ENCODE results near the gene GLT6D1.

Gene GLT6D1

DNA sequence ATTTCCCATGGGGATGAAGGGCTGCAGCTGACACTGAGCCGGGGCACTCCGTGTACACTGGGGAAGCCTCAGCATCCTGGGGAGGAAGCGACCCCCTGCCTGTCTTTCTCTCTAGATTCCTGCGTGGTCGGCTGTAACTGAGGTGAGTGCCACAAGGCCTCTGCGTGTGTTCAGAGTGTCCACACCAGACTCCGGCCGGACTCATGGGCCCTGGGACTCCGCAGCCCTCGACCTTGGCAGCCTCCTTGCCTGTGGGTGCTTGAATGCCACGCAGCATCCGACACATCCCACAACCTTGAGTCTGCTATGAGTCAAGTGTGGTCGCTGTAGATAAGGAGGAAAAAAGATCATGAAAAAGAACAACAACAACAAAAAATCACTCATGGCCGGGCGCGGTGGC, 54.4 kb downstream of the GLT6D1 start:
- DNase-seq (ENCODE audit: low read depth): no peak

DNA sequence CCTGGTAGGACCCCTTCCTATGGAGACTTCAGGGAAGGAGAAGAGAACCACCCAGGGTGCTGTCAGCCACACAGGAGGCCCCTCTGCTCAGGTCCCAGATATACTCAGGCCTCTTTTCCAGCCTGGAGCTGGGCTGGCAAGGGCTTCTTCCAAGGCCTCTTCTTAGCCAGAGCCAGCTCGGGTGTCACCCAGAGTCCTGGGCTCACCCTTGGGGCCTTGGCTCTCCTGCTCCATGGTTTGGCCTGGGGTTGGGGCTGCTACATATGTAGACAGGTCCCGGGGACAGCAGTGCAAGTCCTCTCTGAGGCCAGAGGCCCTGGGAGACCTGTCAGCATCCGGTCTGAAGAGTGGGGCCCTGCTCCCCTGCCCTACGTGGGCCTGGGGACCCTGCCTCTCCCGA, 55.0 kb downstream of the GLT6D1 start:
- no peak for DNase-seq (ENCODE audit: low read depth)

DNA sequence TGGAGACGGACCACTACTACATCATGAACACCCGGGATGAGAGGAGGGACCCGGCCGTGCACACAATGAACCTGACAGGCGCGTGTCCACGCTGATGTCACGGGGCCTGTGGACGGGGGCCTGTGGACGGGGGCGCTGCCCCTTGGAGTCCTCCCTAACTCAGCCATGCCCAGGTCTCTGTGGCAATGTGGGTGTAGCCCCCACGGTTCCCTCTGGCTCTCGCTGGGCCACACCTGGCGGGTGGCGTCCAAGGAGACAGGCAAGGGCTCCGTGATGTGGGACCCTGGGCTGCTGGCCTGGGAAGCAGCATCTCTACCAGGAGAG, 55.7 kb downstream of the GLT6D1 start:
- DNase-seq (ENCODE audit: low read depth): no peak

GRCh38 chr9:135582966-135583687, 56.2 kb downstream of the GLT6D1 start:
- DNase-seq (ENCODE audit: low read depth): no peak

GRCh38 chr9:135582541-135582940, 56.8 kb downstream of the GLT6D1 start:
- no peak for DNase-seq (ENCODE audit: low read depth)

DNA sequence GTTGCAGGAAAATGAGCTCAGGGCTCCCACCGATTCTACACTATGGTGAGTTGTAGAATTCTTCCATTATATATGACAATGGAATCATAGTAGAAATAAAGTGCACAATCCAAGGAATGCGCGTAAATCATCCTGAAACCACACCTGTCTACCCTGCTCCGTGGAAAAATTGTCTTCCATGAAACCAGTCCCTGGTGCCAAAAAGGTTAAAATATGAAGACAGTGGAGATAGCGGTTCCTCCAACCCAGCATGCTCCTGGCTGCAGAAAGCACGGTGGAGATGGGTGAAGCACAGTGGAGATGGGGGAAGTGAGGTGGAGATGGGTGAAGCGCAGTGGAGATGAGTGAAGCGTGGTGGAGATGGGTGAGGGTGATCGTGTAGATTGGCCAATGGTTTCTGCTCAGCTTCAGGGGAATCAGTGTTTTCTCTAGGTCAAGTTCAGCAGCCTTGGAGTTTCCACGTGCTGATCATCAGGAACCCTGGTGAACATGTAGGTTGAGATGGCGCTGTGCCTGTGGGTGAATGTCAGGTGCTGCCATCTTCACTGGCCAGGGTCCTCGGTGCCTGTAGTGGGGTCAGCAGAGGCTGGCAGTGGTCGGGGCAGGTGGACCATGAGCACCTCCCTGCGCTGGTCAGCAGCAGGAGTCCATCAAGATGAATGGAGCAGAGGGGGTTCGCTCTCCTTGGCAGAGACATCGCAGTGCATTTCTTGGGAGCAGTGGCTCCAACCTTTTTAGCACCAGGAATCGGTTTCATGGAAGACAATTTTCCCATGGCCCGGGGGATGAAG, 57.5 kb downstream of the GLT6D1 start:
- no peak for DNase-seq (ENCODE audit: low read depth)

DNA sequence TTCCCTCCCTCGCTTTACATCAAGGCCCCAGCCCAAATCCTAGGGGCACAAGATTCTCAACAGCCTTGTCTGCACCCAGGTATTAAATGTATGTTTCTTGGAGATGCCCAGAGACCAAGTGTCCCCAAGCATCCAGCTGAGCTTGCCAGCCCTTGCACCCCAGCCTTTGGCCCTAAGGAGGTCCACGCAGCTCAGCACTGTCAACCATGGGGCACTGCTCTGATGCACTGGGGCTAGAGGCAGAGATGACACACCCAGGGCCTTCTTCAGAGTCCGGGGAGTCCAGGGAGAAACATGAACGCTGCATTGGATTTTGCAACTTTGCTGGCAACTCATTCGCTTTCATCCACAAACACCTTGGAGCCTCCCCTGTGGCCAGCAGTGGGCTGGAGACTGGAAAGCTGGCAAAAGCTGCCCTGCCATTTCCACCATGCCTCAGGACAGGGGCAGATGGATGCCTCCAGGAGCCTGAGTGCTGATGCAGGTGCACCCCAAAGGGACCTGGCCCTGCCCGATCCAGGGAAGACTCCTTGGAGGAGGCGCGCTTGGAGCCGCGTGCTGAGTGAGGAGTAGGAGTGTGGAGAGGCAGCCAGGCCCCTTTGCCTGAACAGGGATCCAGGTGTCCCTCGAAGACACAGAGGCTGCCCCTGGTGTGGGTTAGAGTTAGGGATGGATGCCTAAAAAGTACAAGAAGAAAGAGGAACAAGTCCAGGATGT, 58.5 kb downstream of the GLT6D1 start:
- no peak for DNase-seq (ENCODE audit: low read depth)

DNA sequence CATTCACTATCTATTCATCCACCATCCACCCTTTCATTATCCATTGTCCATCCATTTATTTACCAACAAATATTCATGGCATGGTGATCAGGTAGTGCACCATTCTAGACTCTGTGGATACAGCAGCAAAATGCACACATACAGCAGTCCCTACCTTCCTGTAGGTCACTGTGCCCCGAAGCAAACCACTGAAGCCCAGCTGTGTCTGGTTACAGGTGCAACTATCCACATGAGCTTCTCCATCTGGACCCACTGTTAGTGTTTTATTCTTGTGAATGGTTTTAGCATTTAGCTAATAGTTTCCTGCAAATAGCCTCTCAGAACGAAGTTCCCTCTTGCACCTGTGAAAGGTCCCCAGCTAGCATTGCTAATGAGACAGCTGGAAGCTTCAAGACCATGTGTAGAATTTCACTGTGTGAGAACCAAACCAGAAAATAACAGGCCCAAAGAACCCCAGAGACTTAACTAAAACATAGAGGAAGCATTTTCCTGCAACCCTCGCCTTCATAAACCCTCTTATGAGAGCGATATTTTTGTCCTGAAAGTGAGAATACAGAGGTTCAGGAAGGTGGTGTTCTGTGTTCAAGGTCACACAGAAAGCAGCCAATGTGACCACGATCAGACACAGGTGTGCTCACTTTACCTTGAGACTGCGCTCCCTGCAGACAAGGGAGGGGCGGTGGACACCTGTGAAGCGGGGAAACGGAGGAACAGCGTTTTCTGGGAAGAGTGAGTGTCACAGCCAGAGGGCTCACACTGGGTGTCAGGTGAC, 59.3 kb downstream of the GLT6D1 start:
- no peak for DNase-seq (ENCODE audit: low read depth)

GRCh38 chr9:135579356-135579755, 60.0 kb downstream of the GLT6D1 start:
- no peak for DNase-seq (ENCODE audit: low read depth)

DNA sequence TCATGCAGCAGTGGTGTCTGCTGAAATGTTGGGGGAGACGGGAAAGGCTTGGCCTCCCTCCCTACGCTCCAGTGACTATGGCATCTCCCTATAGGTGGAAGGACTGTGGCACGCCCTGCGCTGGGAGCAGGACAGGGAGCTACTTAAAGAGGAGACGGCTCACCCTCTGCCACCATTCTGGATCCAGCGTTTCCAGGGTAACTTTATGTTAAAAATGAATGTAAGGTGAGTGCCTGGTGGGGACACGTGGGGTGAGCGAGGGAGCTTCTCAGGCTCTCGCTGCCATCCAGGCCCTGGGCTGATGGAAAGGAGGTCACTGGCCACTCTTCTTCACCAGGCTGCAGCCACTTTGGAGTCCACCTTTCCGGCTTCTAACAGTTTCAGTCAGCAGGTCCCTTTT, 62.1 kb downstream of the GLT6D1 start:
- DNase-seq (ENCODE audit: low read depth): no peak

DNA sequence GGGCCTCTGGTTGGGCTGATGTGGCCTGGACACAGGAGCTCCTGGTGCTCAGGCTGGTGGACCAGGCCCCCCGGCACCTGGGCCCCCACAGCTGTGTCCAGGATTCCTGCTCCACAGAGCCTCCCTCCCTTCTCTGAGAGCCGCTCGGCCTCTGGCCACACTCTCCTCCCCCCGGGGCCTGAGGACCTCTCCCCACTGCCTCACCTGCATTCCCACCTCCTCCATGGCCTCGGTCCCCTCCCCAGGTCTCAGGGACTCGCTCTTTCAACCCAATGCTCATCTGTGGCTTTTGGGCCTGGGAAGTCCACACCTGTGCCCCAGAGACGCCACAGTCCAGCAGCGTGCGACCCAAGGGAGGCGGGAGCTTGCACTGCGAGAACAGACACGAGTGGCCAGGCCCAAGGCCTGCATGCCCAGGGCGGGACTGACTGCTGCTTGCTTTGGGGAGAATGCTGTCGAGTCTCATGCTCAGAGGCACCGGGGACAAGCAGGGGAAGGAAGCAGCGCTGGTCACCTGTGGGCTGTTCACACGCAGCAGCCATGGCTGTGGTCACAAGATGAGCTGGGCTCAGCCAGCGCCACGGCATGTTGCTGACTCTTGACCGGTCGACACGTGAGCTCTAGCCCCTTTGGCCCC, 63.2 kb downstream of the GLT6D1 start:
- no peak for DNase-seq (ENCODE audit: low read depth)

GRCh38 chr9:135574943-135575342, 64.4 kb downstream of the GLT6D1 start:
- DNase-seq (ENCODE audit: low read depth): no peak

- DNase-seq (ENCODE audit: low read depth): no peak
Observed at GRCh38 chr9:135574331-135574730, 65.0 kb downstream of the GLT6D1 start.
